HepG2 (cell line): ENCODE results near the gene TLE5. TPM values are rescaled to one million over a fixed set of nuclear protein-coding genes. Genes with fewer than 3 reads are reported as not detected.

Source experiments
- ATAC-seq: fragments of 200-7000 bp; cut with Tn5 transposase; 3 replicates; pipeline ENCODE4 v1.9.1; 2020; ENCODE audit warnings: mild to moderate bottlenecking, moderate library complexity
- BruUV-seq: library from RNA; stranded (reverse); fragments of 400-500 nt; replicated peaks from 2 replicates; lab custom pipeline; 2021; lab: Mats Ljungman, UMichigan
- CTCF ChIA-PET: fragments of 300-600 bp; formaldehyde crosslinking; extraction: SDS; loops from one replicate; lab custom pipeline; 2021; ENCODE audit warnings: low total read pairs, inconsistent platforms, low intra/inter-chr PET ratio; lab: Yijun Ruan, JAX
- POLR2A ChIA-PET: fragments of 350-600 bp; sonication (Branson Sonifier 250); formaldehyde crosslinking; loops from one replicate; lab custom pipeline; 2020; ENCODE audit warnings: antibody characterized with exemption, inconsistent platforms; lab: Yijun Ruan, JAX
- DNase-seq: peaks from one replicate; pipeline ENCODE4 v3.0.0-alpha.2; 2015; ENCODE audit warnings: low spot score
- FAIRE-seq: peaks from 3 replicates; lab custom pipeline; 2011; peaks lifted over from hg19 to GRCh38; lab: Jason Lieb, UNC
- H2AFZ ChIP-seq: one replicate; pipeline ENCODE4 v1.6.1; 2011; ENCODE audit warnings: low read length, inconsistent platforms
- H3K27ac ChIP-seq: fragments of 300-600 bp; 3 replicates; pipeline ENCODE4 v1.8.0; 2011; ENCODE audit warnings: mixed run types, mild to moderate bottlenecking, mixed read lengths, low read length, inconsistent platforms; ENCODE audit not compliant: insufficient read depth; ENCODE audit errors: extremely low read length
- H3K27me3 ChIP-seq, 2 experiments: fragments of 200-600 bp in 1 of 2; 2 replicates in 1 of 2; 3 replicates in 1 of 2; pipeline versions ENCODE4 v1.6.0 to v1.8.0; 2011; ENCODE audit warnings: low read length in 2 of 2, mild to moderate bottlenecking in 2 of 2, moderate library complexity in 2 of 2, inconsistent platforms in 1 of 2; ENCODE audit not compliant: insufficient read depth in 2 of 2, control insufficient read depth in 1 of 2
- H3K36me3 ChIP-seq, 2 experiments: fragments of 200-600 bp in 1 of 2; replicated peaks in 1 of 2; 2 replicates in 1 of 2; 3 replicates in 1 of 2; pipeline versions ENCODE4 v1.5.1 to v1.8.0; 2011; ENCODE audit warnings: low read length in 2 of 2, inconsistent platforms in 1 of 2; ENCODE audit not compliant: insufficient read depth in 2 of 2, control insufficient read depth in 1 of 2
- H3K4me1 ChIP-seq: 2 replicates; pipeline ENCODE4 v1.5.1; 2012; ENCODE audit warnings: low read length, inconsistent platforms; ENCODE audit not compliant: insufficient read depth
- H3K4me2 ChIP-seq: 2 replicates; pipeline ENCODE4 v1.6.0; 2011; ENCODE audit warnings: low read depth, low read length, inconsistent platforms
- H3K4me3 ChIP-seq, 3 experiments: fragments of 200-600 bp in 1 of 3; sonication (generic), shearing (Covaris generic) in 1 of 3; replicated peaks in 1 of 3; 2 replicates each; pipeline ENCODE4 v1.5.1; 2011 to 2016; ENCODE audit warnings: low read length in 3 of 3, inconsistent platforms in 2 of 3, low read depth in 2 of 3, mild to moderate bottlenecking in 2 of 3, control low read depth in 1 of 3, mixed read lengths in 1 of 3; ENCODE audit not compliant: insufficient read depth in 1 of 3
- H3K79me2 ChIP-seq: one replicate; pipeline ENCODE4 v1.6.1; 2011; ENCODE audit warnings: low read length, inconsistent platforms; ENCODE audit not compliant: insufficient read depth
- H3K9ac ChIP-seq: 2 replicates; pipeline ENCODE4 v1.6.0; 2011; ENCODE audit warnings: mild to moderate bottlenecking, low read depth, low read length, inconsistent platforms; ENCODE audit not compliant: insufficient read depth
- H3K9me3 ChIP-seq: 2 replicates; pipeline ENCODE4 v1.5.1; 2012; ENCODE audit warnings: mild to moderate bottlenecking, low read length
- H4K20me1 ChIP-seq: 2 replicates; pipeline ENCODE4 v1.6.0; 2011; ENCODE audit warnings: inconsistent platforms, mild to moderate bottlenecking, low read length, moderate library complexity; ENCODE audit not compliant: insufficient read depth
- AGO2 ChIP-seq: fragments of 200-400 bp; formaldehyde crosslinking; optimal IDR thresholded peaks from 2 replicates; pipeline ENCODE3; 2017; ENCODE audit warnings: mild to moderate bottlenecking, low read depth, low read length, moderate library complexity
- CBX2 ChIP-seq, 2 experiments: fragments of 200-600 bp in 1 of 2; sonication (generic); formaldehyde crosslinking in 1 of 2; IDR thresholded peaks; 2 replicates each; pipeline versions ENCODE4 v1.7.0 to v1.8.1; 2018 to 2022; ENCODE audit warnings: low read depth in 2 of 2, low read length in 1 of 2, mild to moderate bottlenecking in 1 of 2, missing genetic modification reagents in 1 of 2
- CSRNP2 ChIP-seq: sonication (generic); formaldehyde crosslinking; conservative IDR thresholded peaks from 2 replicates; pipeline ENCODE4 v1.8.0; 2022; ENCODE audit warnings: low read depth, missing genetic modification reagents
- EZH2 ChIP-seq: conservative IDR thresholded peaks from 2 replicates; pipeline ENCODE4 v1.6.1; 2012; ENCODE audit warnings: mild to moderate bottlenecking, low read depth, low read length, moderate library complexity
- KDM5B ChIP-seq: sonication (generic); formaldehyde crosslinking; IDR thresholded peaks from 2 replicates; pipeline ENCODE4 v1.4.0; 2020; ENCODE audit warnings: missing genetic modification reagents, mild to moderate bottlenecking, borderline replicate concordance
- MAFF ChIP-seq: IDR thresholded peaks from 2 replicates; pipeline ENCODE4 v1.6.1; 2011; ENCODE audit warnings: low read depth, low read length, improper control_type of control experiment
- RBFOX2 ChIP-seq: fragments of 200-400 bp; formaldehyde crosslinking; IDR thresholded peaks from 2 replicates; pipeline ENCODE4 v1.6.1; 2017; ENCODE audit warnings: low read depth, mild to moderate bottlenecking, low read length
- TEF ChIP-seq: sonication (generic); formaldehyde crosslinking; IDR thresholded peaks from 2 replicates; pipeline ENCODE4 v1.5.0; 2020; ENCODE audit warnings: missing genetic modification reagents
- ZC3H13 ChIP-seq: sonication (generic); formaldehyde crosslinking; IDR thresholded peaks from 2 replicates; pipeline ENCODE4 v1.8.1; 2023; ENCODE audit warnings: mild to moderate bottlenecking, missing genetic modification reagents, moderate library complexity
- ZNF3 ChIP-seq: IDR thresholded peaks from 2 replicates; pipeline ENCODE4 v1.7.0; 2017; ENCODE audit warnings: inconsistent platforms
- ZNF768 ChIP-seq: sonication (generic); formaldehyde crosslinking; IDR thresholded peaks from 2 replicates; pipeline ENCODE4 v1.4.0; 2020; ENCODE audit warnings: missing genetic modification reagents
- ZNF773 ChIP-seq: sonication (generic); formaldehyde crosslinking; IDR thresholded peaks from 2 replicates; pipeline ENCODE4 v1.4.0; 2020; ENCODE audit warnings: missing genetic modification reagents, borderline replicate concordance
- WGBS: methylation state at CpG from one replicate; pipeline ENCODE4 v1.1.6; 2017; ENCODE audit warnings: low lambda C conversion rate; 5-methylcytosine and 5-hydroxymethylcytosine counted together
- in situ Hi-C: cut with HindIII; loops from 2 replicates; pipeline ENCODE4 v1.10.0; 2017; ENCODE audit warnings: low pct_unique_long_range_greater_than_20kb; ENCODE audit not compliant: extremely low pct_ligation_motif_present
- intact Hi-C: fragments of 100-400 bp; cut with micrococcal nuclease; formaldehyde crosslinking; loops from one replicate; pipeline ENCODE4 v1.10.0; 2022; ENCODE audit not compliant: unreplicated experiment
- polyA plus RNA-seq, 8 experiments: library from polyadenylated mRNA; depleted of rRNA in 3 of 8; stranded (reverse) in 7 of 8; unstranded in 1 of 8; fragments of >200 nt; fragmentation: Illumina TruSeq in 4 of 8; extraction: Trizol in 4 of 8; gene quantifications; 2 replicates each; pipeline versions ENCODE4 v1.2.1 to v1.2.3, GENCODE V29; 2011 to 2016; ENCODE audit warnings: low read depth in 4 of 8, missing spikeins in 1 of 8, mixed read lengths in 1 of 8; ENCODE audit not compliant: insufficient read depth in 1 of 8
- total RNA-seq, 5 experiments: library from RNA; depleted of rRNA; stranded (reverse); fragments of >200 nt; fragmentation: Illumina TruSeq; extraction: Trizol; gene quantifications; 2 replicates each; pipeline ENCODE4 v1.2.3, GENCODE V29; 2016; ENCODE audit warnings: low read depth in 1 of 5

The TLE5 gene
- total and polyA plus RNA-seq, 2 of the 13 experiments (the other 11 are each of a cell fraction or from before 2014, with no cell fraction given), result 62.8 to 189 TPM

GRCh38 chr19:3055741-3056416 lies 6.4 kb downstream of the TLE5 start:
- BruUV-seq, result no TSS peak
- DNase-seq (no peak), ATAC-seq (no peak), FAIRE-seq (no peak)
- H3K4me1 ChIP-seq, result peaks cover 4% of the 10 kb centered on the region; the same call in 1 of the 2 replicates
- intact Hi-C loops (no loop called here), in situ Hi-C loops (no loop called here)
- H3K4me3 ChIP-seq, result no peak overlapping the region
- H4K20me1 ChIP-seq, result no peaks in the 10 kb centered on the region
- ChIA-PET POLR2A (no interaction called here), CTCF (no interaction called here)
- H3K4me2 ChIP-seq, result no peak overlapping the region
- TF ChIP-seq AGO2, result peak; percentile 53
- TF ChIP-seq TEF (CRISPR knock-in tag), result no peak
- peak; percentile 48; the same call in 1 of the 2 replicates for TF ChIP-seq RBFOX2
- peaks cover 3% of the 10 kb centered on the region for H3K79me2 ChIP-seq
- H3K27ac ChIP-seq, result no peak overlapping the region
- no peak overlapping the region for H3K9ac ChIP-seq
- H2AFZ ChIP-seq, result no peak overlapping the region
- 90% methylated on average over 31 of the region's 31 CpGs for WGBS
- H3K36me3 ChIP-seq, result peaks cover 12 to 50% of the 10 kb centered on the region in 2 experiments
- no peaks in the 10 kb centered on the region for H3K9me3 ChIP-seq
- no peaks in the 10 kb centered on the region for H3K27me3 ChIP-seq

- no peak for DNase-seq
- FAIRE-seq, result no peak
- whole genome bisulfite sequencing, result 95% methylated on average over 13 of the region's 20 CpGs
- Histone ChIP-seq H3K4me3 (no peak overlapping the region), H3K79me2 (peaks cover 3% of the 10 kb centered on the region), H2AFZ (no peak overlapping the region), H3K9ac (no peak overlapping the region), H3K36me3 (peaks cover 12 to 50% of the 10 kb centered on the region in 2 experiments), H3K27ac (no peak overlapping the region), H3K27me3 (no peaks in the 10 kb centered on the region), H3K4me2 (no peak overlapping the region), H3K9me3 (no peaks in the 10 kb centered on the region), H4K20me1 (no peaks in the 10 kb centered on the region), H3K4me1 (no peaks in the 10 kb centered on the region)
- no TSS peak for BruUV-seq
- ChIA-PET CTCF (no interaction called here), POLR2A (no interaction called here)
- intact Hi-C loops, result no loop called here
- in situ Hi-C loops, result no loop called here
- ATAC-seq, result no peak; the same call in 2 of the 3 replicates
- no peak for TF ChIP-seq CSRNP2
- no peak for TF ChIP-seq ZNF3 (CRISPR knock-in tag)
- no peak for TF ChIP-seq CBX2 (IDR thresholded peaks at IDR 0.05; ENCODE audit: low read depth, low read length)
- no peak for TF ChIP-seq CBX2 (CRISPR knock-in tag; IDR thresholded peaks at IDR 0.05; ENCODE audit: low read depth)
- TF ChIP-seq RBFOX2, result peak; percentile 53; the same call in 1 of the 2 replicates
- no peak for TF ChIP-seq EZH2
- TF ChIP-seq ZC3H13, result no peak
- TF ChIP-seq KDM5B (CRISPR knock-in tag), result no peak
- TF ChIP-seq ZNF768 (CRISPR knock-in tag), result peak; percentile 87; the same call in 1 of the 2 replicates
- no peak for TF ChIP-seq ZNF773 (CRISPR knock-in tag)
- TF ChIP-seq MAFF, result no peak
These were observed 7.1 kb downstream of the TLE5 start for GRCh38 chr19:3054972-3055740.
